GM04503 (cell line): ENCODE results near the gene CCDC40.

Experiments used
- DNase-seq: peaks from one replicate; pipeline ENCODE4 v3.0.0-alpha.2; 2012; ENCODE audit warnings: low read depth

Gene CCDC40

GRCh38 chr17:80141463-80142165 is 105.2 kb downstream of the CCDC40 start:
- DNase-seq = no peak

- no peak for DNase-seq
Measured at GRCh38 chr17:80142929-80143328, 106.5 kb downstream of the CCDC40 start.

DNA sequence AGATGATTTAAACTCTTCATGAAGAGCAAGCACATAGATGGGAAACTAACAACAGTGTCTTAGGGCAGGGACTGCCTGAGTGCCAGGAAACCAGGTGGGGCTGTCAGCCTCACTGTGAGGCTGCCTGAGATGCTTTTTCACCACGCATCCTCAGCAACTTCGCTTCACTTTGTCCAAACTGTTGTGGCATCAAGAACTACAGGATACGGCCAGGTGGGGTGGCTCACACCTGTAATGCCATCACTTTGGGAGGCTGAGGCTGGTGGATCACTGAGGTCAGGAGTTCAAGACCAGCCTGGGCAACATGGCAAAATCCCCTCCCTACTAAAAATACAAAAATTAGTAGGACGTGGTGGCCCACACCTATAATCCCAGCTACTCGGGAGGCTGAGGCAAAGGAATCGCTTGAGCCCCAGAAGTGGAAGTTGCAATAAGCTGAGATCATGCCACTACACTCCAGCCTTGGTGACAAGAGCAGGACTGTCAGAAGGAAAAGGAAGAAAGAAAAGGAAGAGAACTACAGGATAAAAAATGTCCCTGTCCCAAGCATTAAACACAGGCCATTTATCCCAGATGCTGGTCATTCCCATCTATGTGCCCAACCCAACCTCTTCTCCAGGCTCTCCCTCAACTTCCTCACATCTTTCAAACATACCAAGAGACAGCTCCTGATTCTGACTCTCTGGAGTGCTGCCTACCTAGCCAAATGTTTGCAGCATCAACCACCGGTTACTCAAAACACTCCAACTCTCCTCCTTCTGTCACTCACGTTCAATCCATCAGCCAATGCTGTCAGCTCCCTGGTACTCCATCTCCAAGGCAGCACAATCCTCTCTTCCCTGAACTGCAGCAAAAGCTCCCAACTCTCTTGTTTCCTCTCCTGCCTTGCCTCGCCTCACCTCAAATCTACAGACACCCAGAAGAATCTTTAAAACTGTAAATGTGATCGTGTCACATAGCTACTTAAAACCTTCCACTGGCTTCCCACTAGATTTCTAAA is 108.9 kb downstream of the CCDC40 start:
- no peak for DNase-seq

DNA sequence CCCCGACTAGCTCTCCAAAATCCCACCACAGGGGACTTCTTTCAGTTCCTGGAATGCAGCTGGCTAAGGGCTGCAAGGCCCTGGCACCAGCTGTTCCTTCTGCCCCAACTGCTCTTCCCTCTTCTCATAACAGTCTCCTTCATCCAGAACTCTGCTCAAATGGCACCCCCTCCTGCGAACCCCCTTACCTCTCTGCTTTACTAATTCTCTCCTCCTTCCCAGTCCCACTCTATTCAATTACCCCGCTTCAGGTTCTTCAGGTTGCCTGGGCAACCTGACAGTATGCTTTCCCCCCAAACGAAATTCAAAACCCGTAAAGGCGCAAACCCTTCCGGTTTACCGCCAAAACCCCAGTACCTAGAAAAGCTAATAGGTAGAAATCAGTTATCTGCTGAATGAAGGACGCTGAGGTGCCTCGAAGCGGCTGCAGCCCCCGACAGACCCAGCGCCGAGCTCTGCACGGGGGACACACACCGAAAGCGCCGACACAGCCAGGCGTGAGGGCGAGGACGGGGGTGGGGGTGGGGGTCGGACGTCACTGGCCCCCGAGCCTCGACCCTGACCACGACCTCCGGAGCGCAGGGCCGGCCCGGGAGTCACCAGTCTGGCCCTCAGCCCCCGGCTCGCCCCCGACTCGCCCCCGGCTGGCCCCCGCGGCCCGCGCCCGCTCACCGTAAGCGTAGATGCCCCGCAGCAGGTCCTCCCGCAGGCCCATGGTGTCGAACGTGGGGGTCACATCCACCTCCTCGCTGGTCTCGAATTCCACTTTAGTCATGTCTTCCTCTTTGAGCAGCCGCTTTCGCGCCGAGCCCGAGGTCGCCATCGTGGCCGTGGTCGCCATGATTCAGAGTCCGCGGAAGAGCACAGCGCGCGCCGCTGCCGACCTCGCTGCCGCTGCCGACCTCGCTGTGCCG is 109.9 kb downstream of the CCDC40 start:
- no peak for DNase-seq

GRCh38 chr17:80147035-80147822 is 110.8 kb downstream of the CCDC40 start, which contains the start of gene EIF4A3:
Gene EIF4A3 (minus strand): TSS chr17:80147128. CDS start chr17:80146961, 167 bp downstream.
- peak; percentile 89 for DNase-seq
